GM12865 (cell line): ENCODE results near the gene GNAI2.
A peak's percentile ranks its signal among the peaks of the same experiment; 100 is the strongest.

Experiments used
- DNase-seq: peaks from one replicate; pipeline ENCODE4 v3.0.0; 2010; ENCODE audit warnings: low read depth
- H3K4me3 ChIP-seq: 2 replicates; pipeline ENCODE4 v1.5.1; 2011; ENCODE audit warnings: mild to moderate bottlenecking, low read depth, low read length, control low read depth
- TF ChIP-seq, protein P1 (sequence below): IDR thresholded peaks from 2 replicates; pipeline ENCODE4 v1.5.1; 2011; ENCODE audit warnings: low read length, control low read depth, low read depth, inconsistent platforms; ENCODE audit not compliant: insufficient read depth; ENCODE audit errors: missing control alignments

Gene GNAI2

DNA sequence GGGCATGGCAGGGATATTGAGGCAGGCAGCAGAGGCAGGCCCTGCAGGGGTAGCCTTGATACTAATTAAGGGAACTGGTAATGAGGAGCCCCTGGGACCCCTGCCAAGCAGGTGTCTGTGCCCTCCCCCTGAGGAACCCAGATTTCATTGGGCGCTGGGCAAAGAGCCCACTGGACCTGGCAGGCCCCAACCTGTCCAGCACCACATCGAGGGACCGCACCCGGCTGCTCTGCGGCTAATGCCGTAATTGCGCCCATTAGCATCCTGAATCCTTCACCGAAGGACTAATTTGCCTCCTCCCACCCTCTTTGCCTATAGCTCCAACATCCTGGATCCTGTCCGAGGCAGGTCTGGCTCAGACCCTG lies 19.2 kb downstream of the GNAI2 start:
- DNase-seq = no peak
- TF ChIP-seq, protein P1, sequence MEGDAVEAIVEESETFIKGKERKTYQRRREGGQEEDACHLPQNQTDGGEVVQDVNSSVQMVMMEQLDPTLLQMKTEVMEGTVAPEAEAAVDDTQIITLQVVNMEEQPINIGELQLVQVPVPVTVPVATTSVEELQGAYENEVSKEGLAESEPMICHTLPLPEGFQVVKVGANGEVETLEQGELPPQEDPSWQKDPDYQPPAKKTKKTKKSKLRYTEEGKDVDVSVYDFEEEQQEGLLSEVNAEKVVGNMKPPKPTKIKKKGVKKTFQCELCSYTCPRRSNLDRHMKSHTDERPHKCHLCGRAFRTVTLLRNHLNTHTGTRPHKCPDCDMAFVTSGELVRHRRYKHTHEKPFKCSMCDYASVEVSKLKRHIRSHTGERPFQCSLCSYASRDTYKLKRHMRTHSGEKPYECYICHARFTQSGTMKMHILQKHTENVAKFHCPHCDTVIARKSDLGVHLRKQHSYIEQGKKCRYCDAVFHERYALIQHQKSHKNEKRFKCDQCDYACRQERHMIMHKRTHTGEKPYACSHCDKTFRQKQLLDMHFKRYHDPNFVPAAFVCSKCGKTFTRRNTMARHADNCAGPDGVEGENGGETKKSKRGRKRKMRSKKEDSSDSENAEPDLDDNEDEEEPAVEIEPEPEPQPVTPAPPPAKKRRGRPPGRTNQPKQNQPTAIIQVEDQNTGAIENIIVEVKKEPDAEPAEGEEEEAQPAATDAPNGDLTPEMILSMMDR = no peak
- no peak overlapping the region for H3K4me3 ChIP-seq

DNA sequence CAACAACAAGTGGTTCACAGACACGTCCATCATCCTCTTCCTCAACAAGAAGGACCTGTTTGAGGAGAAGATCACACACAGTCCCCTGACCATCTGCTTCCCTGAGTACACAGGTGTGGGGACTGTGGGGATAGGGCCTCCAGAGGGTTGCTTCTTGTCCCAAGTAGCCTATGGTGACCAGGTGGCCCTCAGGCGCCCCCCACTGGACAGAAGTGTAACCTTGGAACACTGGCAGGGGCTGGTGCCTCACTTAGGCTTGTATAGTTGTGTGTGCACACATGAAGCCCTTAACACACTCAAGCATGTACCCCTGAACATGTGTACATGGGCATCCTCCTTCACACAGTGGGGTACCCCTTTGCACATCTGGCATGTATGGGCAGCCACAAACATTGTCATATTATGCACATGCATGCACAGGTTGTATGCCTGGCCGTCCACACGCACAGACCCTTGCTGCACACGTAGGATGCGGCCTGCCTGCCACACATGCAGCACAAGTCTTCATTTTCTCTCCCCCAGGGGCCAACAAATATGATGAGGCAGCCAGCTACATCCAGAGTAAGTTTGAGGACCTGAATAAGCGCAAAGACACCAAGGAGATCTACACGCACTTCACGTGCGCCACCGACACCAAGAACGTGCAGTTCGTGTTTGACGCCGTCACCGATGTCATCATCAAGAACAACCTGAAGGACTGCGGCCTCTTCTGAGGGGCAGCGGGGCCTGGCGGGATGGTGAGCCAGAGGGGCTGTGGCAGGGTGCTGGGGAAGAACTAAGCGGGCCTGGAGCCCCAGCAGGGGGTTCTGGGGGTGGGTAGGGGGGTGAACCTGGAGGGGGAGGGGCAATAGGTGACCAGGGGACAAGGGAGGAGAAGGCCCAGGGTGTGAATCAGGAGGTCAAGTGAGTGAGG lies 21.2 kb downstream of the GNAI2 start:
- no peak overlapping the region for H3K4me3 ChIP-seq
- peak; percentile 48 for DNase-seq
- TF ChIP-seq, protein P1 = peak; percentile 61

DNA sequence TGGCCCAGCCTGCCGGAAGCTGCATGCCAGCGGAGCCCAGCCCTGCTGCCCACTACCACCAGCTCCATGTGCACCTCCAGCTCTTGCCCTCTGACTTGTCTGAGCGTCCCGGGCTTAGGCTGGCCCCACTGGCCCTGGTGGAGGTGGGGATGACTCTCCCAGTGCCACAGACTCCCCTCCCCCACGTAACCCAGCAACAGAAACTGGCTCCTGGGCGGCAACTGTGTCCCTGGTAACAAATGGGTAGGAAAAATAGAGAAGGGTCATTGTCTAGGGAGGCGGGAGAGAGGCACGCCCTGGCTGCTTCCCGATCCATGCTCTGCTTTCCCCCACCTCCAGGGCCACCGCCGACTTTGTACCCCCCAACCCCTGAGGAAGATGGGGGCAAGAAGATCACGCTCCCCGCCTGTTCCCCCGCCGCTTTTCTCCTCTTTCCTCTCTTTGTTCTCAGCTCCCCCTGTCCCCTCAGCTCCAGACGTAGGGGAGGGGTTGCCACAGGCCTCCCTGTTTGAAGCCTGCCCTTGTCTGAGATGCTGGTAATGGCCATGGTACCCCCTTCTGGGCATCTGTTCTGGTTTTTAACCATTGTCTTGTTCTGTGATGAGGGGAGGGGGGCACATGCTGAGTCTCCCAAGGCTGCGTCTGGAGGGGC lies 22.2 kb downstream of the GNAI2 start:
- TF ChIP-seq, protein P1 = no peak
- no peak overlapping the region for H3K4me3 ChIP-seq
- DNase-seq = no peak

DNA sequence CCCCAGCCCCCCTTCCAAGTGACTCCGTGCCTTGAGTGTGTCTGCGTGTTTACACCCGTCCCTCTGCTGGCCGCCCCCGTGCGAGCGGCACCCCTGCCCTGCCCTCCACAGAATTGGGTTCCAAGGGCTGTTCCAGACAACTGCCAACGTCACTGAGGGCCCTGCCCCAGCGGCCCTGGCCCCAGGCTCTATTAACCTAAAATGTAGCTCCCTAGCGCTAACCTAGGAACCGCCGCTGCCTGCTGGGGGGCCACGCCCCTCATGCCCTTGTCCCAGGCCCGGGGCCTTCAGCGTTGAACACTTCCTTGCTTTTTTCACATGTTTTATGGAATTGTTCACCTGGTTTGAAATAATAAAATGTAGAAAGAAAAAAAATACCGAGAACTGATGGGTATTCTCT lies 23.0 kb downstream of the GNAI2 start:
- no peak overlapping the region for H3K4me3 ChIP-seq
- TF ChIP-seq, protein P1 = no peak
- no peak for DNase-seq

DNA sequence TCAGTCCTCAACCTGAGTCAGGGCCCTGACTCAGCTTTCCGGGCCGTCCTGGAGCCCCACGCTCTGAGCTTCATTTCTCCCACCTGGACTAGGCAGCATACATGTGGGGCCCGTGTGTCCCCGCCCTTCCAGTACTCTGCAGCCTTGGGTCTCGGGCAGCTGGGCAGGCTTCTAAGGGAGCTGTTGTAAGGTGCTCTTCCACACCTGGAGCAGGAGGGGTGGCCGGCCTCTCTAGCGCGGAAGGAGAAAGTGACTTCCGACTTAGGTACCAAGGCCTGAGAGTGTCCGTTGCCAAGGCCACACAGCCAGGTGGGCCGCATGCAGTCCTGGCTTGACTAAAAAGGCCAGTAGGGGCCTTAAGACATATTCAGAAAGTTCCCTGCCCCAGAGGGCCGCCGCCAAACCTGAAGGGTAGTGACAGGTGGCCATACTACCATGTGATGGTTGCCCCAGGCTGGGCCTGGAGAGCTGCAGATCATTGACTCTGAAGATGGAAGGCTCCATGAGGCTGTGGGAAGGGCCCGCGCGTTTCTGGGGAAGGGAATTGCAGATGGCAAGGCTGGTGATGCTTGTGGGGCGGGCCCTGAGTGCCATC lies 23.5 kb downstream of the GNAI2 start:
- H3K4me3 ChIP-seq = no peak overlapping the region; the same call in 1 of the 2 replicates
- TF ChIP-seq, protein P1 = no peak
- DNase-seq = no peak

DNA sequence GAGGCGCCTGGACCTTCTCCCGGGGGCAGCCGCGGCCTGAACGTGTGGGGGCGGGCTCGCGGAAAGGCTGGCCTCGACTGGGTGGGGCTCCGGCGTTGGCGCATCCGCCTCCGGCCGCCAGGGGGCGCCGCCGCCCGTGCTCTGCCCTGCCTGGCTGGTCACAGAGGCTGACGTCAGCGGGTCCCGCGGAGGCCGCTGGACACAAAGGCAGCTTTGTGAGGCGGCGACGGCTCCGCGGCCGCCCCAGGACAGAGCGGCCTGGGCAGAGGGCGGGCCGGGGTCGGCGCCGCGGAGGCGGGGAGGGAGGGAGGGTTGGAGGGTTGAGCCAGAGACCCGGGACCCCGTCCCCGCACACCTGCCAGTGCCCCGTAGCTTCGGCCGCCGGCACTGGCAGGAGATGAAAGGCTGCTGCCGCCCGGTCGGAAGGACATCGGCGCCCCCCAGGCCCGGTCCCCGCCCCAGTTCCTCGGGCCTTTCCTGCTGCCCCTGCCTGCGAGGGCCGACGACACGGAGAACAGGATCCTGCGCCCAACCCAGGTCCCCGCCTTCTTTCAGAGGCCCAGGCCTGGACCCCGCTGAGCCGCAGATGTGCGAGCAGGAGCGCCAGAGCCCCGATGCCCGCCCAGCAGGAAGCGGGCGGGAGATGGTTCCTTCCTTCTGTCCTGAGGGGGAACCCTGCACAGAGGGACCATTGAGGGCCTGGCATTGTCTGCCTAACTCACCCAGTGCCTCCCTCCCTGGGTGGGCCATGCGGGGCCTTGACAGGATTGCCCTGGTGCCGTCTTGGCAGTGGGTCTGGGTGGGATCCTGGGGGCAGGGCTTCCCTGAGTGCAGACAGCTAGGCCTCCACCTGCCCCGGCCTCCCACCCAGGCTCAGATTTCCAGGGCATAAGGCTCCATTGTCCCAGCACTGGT lies 24.3 kb downstream of the GNAI2 start:
- TF ChIP-seq, protein P1 = peak; percentile 97
- peak; percentile 90 for DNase-seq
- peak overlapping the region; percentile 52 for H3K4me3 ChIP-seq
